Thyroid gland (tissue), 4 donors: ENCODE data around the gene RHBDD2.
A peak's percentile ranks its signal among the peaks of the same experiment; 100 is the strongest.

ENCODE experiments used
- POLR2A ChIP-seq, 2 donors: fragments of 450-650 bp; IDR thresholded peaks; one replicate each; pipeline ENCODE4 v1.6.1; 2017; ENCODE audit warnings: antibody characterized with exemption in 2 of 2, mild to moderate bottlenecking in 2 of 2, moderate library complexity in 1 of 2
- TF ChIP-seq, protein P1 (sequence below), 6 experiments: fragments of 200-600 bp in 3 of 6; fragments of 450-650 bp in 3 of 6; sonication (generic) in 3 of 6; IDR thresholded peaks; one replicate each; pipeline ENCODE4 v1.5.1; 2016 to 2019; ENCODE audit warnings: antibody characterized with exemption in 6 of 6, mild to moderate bottlenecking in 2 of 6, inconsistent platforms in 1 of 6, moderate library complexity in 1 of 6

DNA sequence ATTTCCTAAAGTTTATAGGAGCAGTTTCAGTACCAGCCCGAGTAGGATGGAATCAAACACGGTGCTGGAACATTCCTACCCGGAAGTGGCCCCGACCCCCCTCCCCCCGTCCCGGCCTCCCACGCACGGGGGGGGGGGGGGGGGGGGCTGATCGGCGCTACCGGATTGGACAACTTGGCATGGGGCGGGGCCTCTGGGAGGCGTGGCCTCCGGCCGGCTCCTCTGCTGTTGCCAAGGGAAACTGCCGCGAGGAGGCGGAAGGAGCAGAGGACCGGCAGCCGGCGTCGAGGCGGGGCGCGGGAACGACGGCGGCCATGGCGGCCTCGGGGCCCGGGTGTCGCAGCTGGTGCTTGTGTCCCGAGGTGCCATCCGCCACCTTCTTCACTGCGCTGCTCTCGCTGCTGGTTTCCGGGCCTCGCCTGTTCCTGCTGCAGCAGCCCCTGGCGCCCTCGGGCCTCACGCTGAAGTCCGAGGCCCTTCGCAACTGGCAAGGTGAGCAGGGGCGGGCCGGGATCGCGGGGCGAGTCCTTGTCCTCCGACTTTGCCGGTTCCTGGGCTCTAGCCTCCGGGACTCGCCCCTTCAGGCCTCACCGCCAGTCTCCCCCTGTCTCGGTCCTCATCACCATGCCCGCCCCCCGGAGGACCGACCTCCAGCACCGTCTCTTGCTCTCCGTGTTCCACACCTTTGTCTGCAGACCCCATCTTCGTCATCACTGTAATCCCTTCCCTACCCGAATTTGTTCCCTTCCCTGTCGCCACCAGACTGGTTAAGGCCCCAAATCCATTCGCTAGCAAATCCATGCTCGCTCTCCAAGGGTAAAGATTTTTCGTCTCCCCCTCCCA is at the start of gene RHBDD2:
- TF ChIP-seq, protein P1, sequence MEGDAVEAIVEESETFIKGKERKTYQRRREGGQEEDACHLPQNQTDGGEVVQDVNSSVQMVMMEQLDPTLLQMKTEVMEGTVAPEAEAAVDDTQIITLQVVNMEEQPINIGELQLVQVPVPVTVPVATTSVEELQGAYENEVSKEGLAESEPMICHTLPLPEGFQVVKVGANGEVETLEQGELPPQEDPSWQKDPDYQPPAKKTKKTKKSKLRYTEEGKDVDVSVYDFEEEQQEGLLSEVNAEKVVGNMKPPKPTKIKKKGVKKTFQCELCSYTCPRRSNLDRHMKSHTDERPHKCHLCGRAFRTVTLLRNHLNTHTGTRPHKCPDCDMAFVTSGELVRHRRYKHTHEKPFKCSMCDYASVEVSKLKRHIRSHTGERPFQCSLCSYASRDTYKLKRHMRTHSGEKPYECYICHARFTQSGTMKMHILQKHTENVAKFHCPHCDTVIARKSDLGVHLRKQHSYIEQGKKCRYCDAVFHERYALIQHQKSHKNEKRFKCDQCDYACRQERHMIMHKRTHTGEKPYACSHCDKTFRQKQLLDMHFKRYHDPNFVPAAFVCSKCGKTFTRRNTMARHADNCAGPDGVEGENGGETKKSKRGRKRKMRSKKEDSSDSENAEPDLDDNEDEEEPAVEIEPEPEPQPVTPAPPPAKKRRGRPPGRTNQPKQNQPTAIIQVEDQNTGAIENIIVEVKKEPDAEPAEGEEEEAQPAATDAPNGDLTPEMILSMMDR (IDR thresholded peaks at IDR 0.05) = peak in 2 of 6 experiments; percentile 28 to 30
- TF ChIP-seq POLR2A (IDR thresholded peaks at IDR 0.05) = peak; percentile 77 to 98
